Stimulated activated CD4-positive, alpha-beta T cell treated with anti-CD3 and anti-CD28 coated beads, Interleukin-1b, Interleukin-23, amount 100 ng/mL, for 1 hour (primary cell): ENCODE measurements around the gene LRRC74A.
A peak's percentile ranks its signal among the peaks of the same experiment; 100 is the strongest.

Experiments used
- DNase-seq, 2 donors: peaks; one replicate each; pipeline ENCODE4 v3.0.0-alpha.2; 2020; ENCODE audit warnings: low read depth in 2 of 2

The LRRC74A gene

GRCh38 chr14:76810525-76810924, 15.7 kb upstream of the LRRC74A start:
- no peak for DNase-seq

- DNase-seq, result no peak
Observed at GRCh38 chr14:76810953-76811400, 15.2 kb upstream of the LRRC74A start.

- no peak for DNase-seq
Observed at GRCh38 chr14:76811561-76811960, 14.6 kb upstream of the LRRC74A start.

- no peak for DNase-seq
Observed at GRCh38 chr14:76812093-76812421, 14.2 kb upstream of the LRRC74A start.

DNA sequence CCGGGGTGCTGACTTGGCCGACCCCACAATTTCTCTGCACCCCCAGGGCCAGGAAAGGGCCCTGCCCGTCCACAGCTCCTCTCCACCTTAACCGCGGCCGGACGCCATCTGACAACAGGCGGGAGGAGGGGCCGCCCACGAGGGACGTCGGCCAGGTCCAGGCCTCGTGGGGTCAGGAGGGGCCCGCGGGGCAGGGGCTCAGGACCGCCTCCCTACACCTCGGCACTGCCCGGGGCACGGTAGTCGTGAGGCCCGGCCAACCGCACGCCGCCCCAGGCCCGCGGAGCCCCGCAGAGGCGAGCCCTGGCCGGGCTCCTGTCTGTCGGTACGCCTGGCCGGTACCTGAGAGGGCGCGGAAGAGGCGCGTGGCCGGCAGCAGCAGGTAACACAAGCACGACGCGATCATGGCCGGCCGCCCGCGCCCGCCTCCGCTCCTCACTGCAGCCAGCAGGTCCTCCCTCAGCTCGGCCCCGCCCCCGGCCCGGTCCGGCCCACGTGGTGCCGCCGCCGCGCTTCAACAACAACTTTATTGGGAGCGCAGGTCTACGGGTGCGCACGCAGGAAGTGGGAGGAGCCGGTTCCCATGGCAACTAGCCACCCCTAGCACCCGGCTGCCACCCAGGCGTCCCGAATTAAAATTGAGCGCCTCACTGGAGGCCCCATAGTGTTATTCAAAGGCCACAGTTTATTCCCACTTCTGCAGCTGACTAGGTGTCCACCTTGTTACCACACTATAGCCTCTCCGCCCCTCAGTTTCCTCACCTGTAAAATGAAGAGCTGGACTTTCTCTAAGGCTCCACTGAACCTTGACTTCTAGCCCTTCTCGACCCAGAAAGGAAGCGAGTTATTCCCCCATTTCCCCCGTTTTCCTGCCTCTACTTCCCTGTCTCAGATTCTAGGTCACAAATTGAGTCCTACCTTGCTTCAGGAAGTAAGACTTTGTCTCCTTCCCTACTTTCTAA, 13.5 kb upstream of the LRRC74A start, which contains the start of gene ANGEL1:
Gene ANGEL1 (minus strand): TSS at position 461 of the 962 bp plus-strand sequence. CDS start 55 bp downstream, at position 406.
- peak; percentile 94 for DNase-seq

DNA sequence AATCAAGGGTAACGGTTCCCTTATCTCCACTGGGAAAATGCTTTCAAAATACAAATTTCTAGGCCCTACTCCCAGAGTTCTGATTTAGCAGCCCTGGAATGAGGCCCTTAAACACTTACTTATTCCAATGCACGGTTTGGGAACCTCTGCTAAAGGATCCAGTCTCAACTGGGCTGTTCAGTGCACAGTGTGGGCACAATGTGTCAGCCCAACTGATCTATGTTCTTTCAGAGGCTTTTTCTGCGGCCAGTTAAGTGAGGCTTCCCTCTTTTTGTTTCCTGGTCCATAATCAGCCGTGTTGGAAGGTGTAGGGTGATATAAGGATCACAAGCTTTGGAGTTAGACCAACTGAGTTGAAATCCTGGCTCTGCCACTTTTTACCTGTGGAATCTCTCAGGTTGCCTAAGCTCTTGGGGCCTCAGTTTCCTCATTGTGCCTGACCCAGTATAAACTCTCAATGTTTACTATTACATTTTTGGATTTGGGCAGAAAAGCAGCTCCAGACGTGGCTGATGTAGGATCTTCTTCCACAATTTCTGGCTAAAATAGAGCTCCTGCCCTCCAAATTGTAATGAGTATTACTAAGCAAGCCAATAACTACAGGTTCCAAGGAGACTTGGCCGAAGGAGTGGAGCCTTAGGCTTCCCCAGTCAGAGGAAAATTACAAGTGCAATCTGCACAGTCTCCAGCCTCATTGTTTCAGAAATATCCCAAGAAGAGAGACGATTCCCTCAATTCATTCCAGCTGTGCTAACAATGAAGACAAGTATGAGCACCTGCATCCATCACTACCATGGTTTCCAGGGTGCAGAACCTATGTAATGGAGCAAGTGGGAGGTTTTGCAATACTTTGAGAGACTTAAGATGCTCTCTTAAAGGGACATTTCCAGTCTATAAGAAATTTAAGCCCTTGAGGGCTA, 11.2 kb upstream of the LRRC74A start:
- DNase-seq, result no peak

DNA sequence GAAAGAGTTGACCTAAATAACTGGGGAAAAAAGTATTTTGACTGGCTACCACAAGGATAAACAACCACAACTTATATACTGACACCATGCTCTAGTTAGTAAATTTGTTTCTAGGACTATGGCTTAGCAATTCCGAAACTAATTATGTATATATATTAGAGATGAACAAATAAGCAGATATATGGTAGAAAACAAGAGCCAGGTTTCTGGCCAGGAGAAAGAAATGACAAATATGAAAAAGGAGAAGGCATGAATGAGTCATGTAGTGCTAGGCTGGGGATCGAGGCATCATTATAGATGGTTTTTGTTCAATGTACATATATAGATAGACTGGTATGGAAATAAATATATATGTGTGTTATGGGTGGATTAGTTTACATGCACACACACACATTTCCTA, 5.5 kb upstream of the LRRC74A start:
- DNase-seq, result no peak

DNA sequence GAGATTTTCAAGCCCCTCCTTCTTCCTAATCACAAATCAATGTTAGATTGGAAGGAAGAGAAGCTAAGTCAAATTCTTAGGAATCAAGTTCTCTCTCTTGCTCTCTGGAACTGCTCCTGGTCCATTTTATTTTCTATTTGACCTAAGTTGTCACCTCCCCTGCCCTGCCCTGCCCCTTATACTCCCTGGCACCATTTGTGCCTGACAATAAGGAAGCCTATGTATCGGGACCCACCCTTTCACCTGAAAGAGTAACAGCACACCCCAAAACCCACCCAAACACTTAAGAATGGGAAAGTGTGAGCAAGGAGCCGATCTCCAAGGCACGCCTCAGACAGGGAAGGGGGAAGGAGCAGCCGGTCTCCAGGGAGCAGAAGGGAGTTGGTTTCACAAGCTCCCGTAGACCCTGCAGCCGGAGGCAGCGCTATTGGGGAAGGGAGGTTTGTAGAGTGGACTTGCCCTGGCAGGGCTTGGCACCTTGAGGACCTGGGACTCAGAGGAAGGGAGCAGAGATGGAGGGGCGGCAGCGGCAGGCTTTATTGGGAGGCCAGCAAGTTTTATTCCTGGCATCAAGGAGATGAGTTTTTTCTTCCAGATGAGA, 1.6 kb downstream of the LRRC74A start:
- no peak for DNase-seq

GRCh38 chr14:76828339-76829012, 2.3 kb downstream of the LRRC74A start:
- no peak for DNase-seq

GRCh38 chr14:76829013-76829365, 2.8 kb downstream of the LRRC74A start:
- DNase-seq, result no peak

DNA sequence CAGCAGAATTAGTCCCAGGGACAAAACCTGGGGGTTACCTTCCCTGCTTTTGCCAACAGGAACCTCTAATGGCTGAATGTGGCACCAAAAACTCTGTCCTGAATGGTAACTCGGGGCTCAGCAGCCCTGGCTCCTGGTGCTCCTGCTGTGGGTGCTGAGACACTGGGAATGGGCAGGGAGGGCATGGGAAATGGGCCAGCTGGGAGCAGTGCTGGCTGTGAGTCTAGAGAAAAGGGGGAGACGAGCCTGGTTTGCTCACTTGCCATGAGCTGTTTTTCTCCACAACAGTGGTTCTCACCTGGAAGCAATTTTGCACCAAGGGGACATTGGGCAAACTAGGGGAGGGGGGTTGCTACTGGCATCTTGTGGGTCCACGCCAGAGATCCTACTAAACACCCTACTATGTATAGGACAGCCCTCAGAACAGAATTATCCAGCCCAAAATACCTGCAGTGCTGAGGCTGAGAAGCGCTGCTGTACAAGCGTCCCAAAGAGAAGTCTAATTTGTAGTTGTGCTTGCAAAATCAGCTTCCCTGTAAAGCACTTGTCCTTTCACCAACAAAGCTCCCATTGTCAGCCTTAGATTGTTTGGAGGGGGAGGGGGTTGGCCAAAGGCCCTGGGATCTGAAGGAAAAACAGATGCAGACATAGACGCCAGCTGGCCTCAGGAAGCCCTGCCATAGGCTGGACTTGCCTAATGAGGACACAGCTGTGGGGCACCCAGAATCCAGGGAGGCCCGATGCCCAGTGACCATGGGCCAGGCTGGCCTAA, 3.6 kb downstream of the LRRC74A start:
- DNase-seq, result no peak

DNA sequence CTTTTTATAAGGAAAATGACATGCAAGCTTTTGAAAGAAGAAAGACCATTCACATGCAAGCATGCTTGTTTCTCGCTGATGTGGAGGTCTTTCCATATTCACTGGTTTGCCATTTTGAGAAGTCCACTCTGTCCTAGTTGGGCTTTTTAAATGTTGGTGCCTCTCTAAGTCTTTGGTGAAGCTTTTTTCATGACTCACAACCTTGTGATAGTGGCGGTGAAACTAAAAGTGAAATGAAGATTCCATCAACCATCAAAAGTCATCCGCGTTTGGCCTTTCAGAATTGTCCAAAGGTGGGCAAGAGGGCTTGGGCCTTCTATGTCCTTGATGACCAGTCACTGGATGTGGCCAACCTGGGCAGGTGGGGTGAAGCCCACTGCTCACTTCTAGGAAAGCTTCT, 4.3 kb downstream of the LRRC74A start:
- no peak for DNase-seq

- DNase-seq, result no peak
Observed at GRCh38 chr14:76832503-76832988, 6.3 kb downstream of the LRRC74A start.

DNA sequence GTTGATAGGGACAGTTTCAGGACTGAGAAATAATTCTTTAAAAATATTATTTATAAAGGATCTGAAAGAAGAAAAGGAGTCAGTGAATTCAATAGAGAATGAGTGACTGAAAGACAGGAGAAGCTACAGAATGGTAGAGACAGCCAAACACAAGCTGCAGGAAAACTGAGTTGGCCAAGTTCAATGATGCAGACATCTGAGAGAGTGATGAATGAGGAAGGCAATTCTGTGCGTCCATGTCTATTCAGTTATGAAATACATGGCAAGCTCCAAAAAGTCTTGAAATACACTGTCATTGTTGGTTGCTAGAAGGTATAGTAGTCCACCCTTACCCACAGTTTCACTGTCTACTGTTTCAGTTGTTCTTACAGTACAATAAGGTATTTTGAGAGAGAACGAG, 6.8 kb downstream of the LRRC74A start:
- DNase-seq, result no peak

DNA sequence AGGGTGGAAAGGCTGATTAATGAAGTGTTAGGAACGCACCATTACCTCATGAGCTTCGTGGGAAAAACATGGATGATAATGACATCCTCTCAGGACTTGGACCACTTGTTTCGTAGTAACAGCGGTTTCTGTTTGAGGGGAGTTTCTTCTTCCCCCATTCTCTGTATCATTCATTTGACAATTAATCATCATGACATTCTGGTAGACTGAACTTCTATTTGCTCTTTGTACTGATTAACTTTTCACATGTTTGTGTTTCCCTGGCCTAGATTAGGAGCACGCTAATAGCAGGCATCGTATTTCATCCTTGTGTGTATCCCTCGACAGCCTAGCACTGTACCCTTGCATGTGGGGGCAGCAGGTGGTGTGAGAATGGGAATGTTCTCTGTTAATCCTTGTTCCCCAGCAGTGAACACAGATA, 8.0 kb downstream of the LRRC74A start:
- no peak for DNase-seq

DNA sequence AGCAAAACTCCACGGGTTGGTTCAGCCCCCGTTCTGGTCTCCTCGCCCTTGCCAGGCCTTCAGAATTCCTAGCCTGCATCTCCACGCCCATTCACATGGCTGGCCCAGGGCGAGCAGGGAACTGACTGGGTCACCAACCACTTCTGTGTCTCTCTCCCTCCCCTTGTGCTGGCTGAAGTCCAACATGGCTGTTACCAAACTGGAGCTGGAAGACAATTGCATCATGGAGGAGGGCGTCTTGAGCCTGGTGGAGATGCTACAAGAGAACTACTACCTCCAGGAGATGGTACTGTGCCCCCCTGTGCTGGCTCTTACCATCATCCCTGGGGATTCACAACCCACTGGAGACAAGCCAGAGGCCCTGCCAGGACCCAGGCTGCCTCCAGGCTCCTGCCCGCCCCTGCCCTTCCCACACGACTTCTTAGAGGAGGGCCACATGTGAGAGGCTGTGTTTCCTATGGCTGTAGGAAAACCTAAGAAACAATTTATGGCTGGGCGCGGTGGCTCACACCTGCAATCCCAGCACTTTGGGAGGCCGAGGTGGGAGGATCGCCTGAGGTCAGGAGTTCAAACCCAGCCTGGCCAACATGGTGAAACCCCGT, 9.9 kb downstream of the LRRC74A start:
- DNase-seq, result no peak

DNA sequence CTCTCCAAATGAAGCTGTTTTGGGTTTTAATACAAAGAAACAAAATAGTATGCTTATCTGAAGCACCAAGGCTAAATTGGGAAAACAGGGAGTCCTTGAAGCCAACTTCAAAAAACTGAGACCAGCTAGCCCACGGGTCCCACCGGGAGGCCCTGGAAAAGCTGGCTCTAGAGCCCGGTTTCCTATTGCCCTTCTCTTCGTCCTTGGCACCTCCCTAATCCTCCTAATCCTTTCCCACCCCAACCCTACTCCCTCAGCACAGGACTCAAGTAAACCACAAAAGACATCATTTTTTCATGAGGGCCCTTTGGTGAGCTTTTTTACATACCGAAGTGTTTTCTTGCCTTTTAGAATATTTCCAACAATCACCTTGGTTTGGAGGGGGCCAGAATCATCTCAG, 11.3 kb downstream of the LRRC74A start:
- no peak for DNase-seq

- DNase-seq, result no peak
Observed at GRCh38 chr14:76842414-76842813, 16.2 kb downstream of the LRRC74A start.

DNA sequence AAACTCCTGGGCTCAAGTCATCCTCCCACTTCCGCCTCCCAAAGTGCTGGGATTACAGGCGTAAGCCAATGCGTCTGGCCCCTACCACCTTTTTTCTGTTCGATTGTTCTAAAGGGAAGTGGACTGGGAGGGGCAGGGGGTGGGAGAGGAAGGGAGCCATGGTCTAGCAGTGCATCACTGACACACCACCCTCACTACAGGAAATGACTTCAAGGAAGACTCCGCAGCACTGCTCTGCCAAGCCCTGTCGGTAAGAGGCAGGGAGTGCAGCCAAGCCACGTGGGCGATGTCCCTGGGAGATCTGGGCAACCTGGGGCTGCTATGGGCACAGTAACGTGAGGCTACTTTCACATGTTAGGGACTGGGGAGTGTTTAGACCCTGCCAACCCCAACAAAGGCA, 18.0 kb downstream of the LRRC74A start:
- DNase-seq, result peak; percentile 17 to 21
